Right kidney (tissue), 1 donor: ENCODE measurements around the gene EGLN1.
A peak's percentile ranks its signal among the peaks of the same experiment; 100 is the strongest.

Experiments used
- DNase-seq: peaks from one replicate; pipeline ENCODE4 v3.0.0-alpha.2; 2016

EGLN1 gene

DNA sequence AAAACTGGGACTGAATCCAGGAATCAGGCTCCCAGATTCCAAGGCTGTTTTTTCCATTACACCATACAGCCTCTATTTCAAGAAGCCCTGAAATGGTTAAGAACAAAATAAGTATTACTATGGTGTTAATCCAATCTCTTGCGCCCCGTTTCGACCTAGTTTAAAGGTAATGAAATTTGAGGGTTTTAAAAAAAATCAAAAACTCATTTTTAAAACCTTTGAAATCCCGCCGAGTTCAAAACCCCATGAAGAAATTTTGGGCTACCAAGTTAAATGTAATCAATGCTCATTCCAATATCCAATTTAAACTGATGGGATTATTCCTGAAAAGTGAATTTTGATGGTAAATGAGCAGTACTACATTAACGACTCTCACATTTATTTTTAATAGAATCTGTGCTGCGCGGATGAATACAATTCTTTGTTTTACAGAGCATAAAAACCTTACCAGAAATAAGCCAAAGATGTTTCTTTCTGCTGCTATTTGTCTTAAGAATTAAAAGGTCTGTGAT is 767 bp upstream of the EGLN1 start:
- no peak for DNase-seq

DNA sequence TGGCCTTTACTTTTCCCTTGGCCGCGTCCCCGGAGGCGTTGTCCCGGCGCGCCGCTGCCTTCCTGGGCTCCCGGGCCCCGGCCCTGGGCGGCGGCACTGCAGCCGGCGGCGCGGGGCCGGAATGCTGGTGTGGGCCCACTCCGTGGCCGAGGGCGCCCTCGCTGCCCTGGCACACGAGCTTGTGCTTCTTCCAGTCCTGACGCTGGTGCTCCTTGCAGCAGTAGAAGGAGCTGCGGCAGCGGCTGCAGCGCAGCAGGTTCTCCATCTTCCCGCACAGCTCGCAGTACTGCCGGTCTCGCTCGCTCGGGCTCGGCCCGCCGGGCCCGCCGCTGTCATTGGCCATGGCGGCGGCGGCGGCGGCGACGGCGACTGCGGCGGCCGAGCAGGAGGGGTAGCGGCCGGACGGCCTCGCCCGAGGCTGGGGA is 529 bp downstream of the EGLN1 start:
- no peak for DNase-seq

DNA sequence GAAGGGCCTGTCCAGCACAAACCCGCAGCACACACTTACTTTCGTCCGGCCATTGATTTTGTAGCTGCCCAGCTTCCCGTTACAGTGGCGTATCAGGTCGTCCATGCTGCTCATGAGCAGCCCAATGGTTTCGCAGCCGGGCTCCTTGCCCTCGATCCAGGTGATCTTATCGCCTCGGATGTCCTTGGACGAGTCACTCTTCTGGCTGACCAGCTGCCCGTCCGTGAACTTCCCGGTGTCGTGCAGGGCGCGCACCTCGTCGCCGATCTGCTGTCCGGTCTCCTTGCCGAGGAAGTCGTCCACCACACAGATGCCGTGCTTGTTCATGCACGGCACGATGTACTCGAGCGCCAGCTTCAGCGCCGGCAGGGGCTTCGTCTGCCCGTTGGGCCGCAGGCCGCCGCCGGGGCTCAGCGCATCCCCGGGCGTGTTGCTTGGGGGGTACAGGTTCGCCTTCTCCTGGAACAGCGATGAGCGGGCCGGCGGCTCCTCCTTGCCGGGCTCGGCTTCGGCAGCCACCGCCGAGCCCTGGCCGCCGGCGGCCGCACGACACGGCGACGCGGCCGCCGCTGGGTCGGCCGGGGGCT is 1.0 kb downstream of the EGLN1 start:
- peak; percentile 85 for DNase-seq

DNA sequence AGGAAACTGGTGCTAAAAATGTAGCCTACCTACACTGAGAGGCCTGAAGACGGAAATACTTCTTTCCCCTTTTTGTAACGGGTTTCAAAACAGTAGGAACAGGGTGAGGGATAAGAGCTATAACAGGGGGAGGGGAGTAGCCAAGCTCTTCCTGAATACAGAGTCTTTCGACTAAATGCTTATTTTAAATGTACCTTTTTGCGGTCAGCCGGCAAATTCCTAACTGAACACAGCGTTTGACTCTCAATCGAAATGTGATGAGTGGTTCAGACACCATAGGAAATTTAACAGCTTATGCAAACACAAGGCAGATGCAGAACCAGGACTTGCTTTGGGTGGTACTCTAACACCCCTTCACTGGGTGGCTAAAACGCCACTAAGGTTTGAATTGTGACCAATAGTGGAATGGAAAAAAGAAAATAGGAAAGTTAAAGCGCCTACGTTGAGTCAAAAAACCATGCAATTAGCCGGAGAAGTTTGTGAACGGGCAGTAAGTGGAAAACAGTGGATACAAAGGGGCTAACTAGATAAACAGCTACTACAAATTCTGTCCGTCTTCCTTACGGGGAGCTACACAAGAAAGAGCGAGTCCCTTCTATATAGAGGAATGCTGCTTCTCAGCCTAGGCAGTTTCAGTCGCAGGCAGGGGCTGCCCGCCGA is 1.7 kb downstream of the EGLN1 start:
- DNase-seq, result no peak

DNA sequence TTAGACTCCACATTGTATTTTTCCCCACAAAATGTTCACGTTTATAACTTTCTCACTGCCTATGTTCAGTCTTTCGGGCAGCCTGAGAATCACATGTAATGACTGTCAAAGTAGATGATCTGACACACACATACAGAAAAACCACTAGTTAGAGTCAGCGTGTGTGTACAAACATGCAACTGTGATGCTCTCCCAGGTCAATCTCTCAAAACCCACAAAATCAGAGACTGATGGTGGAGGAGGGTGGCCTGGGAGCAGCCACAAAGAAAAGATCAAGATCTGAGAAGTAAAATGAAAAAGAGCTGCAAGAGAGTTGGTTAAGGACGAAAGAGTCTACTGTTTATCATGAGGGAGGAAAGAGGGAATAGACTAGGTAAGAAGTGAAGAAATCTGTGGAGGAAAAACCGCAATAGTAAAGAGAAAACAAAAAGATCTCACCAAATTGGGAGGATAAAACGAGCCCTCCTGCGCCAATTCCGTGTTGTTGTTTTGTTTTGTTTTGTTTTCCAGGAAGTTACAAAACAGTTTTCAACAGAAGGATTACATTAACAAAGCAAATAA is 2.3 kb downstream of the EGLN1 start:
- DNase-seq, result no peak

DNA sequence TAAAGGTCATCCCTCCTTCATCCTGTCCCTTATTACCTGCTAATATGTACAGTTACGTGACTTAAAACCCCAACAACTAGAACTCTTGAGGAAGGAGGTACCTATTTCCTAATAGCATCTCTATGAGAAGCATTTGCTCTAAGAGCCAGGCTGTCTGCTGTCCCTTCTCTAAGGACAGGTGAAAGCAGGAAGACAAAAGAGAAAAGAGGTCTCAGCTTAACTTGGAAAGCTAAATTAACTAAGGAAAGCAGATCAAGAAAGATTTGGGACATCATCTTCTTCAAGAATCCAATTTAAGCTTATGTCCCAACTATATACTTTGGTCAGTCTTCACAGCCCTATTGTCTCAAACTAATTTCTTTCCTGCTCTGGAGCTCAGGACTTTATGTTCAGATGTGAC is 2.9 kb downstream of the EGLN1 start:
- DNase-seq, result no peak

DNA sequence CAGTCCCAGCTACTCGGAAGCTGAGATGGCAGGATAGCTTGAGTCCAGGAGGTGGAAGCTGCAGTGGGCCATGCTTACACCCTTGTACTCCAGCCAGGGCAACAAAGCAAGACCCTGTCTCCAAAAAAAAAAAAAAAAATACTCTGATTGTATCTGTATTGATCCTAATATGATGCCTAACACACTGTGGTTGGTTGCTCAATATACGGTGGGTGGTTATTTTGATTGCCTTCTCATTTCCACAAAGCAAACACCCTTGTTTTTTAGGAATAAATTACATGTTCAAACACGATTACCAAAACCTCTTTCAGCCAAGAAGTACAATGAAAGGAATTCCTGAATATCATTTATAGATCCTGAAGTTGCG is 3.4 kb downstream of the EGLN1 start:
- DNase-seq, result no peak

DNA sequence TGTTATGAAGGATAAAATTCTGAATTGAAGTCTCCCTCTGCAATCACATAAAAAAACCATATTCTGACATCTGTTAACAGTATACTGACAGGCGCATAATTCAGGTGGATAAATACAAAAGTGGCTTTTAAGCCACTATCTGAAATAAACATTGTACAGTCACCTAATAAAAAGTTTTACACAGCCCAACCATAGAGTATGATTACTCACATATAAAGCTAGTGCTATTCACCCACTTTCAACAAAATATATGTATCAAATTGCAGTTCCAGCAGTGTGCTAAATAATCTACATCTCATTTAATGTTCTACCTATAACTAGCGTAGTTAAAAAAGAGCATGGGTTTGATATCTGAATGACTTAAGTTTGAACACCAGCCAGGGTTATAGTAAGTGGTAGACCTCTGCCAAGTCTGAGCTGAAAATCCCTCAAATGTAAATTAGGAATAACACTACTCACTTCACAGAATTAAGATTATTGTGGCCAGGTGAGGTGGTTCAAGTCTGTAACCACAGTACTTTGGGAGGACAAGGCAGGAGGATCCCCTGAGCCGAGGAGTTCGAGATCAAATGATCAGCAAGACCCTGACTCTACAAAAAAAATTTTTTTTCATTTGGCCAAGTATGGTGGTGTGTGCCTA is 3.9 kb downstream of the EGLN1 start:
- DNase-seq, result no peak

DNA sequence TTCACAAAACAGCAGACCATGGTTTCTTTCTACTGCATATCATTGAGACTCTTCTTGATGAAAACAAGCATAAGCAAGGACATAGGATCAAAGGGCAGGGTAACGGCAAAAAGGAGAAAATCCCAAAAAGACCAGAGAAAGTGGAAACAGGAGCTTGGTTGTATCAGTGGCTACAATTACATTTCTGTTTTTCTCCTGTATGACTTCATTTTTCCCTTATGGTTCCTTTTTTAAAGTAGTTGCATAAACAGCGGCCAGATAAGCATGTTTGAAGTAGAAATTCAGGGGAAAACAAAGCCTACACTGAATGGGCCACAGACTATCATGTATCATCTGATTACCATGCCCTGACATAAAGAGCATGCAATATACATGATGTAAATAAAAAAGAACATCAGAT is 4.6 kb downstream of the EGLN1 start:
- no peak for DNase-seq

DNA sequence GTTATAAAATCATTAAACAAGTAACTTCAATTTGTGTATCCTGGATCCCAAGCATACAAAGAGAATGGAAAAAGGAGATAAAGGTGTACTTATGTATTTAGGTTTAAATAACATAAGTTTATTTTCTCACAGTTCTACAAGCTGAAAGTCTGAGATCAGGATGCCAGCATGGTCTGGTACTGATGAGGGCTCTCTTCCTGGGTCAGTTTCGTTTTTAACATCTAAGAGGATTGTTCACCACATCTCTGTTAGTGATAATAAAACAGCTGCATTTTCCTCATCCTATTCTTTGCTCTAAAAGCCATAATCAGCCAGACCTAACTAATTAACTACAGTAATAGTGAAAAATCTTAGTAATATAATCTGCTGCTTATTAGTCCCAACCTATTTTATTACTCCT is 5.2 kb downstream of the EGLN1 start:
- no peak for DNase-seq

DNA sequence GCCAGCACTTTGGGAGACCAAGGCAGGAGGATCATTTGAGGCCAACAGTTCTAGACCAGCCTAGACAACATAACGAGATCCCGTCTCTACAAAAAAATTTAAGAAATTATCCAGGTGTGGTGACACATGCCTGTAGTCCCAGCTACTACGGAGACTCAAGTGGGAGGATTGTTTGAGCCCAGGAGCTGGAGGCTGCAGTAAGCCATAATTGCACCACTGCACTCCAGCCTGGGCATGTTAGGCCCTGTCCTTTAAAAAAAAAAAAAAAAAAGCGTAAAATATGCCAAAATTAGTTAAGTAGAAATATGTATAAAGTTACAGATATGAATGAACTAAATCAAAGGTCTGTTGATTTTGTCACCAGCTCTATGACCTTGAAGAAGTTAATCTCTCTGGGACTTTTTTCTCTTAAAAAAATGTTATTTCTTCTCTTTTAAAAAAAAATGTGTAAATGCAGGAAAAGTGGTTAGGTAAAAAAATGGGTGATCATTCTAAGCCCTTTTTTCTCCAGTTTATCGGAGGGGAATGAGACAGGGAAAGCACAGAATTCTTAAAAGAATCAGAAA is 7.0 kb downstream of the EGLN1 start:
- DNase-seq, result no peak

DNA sequence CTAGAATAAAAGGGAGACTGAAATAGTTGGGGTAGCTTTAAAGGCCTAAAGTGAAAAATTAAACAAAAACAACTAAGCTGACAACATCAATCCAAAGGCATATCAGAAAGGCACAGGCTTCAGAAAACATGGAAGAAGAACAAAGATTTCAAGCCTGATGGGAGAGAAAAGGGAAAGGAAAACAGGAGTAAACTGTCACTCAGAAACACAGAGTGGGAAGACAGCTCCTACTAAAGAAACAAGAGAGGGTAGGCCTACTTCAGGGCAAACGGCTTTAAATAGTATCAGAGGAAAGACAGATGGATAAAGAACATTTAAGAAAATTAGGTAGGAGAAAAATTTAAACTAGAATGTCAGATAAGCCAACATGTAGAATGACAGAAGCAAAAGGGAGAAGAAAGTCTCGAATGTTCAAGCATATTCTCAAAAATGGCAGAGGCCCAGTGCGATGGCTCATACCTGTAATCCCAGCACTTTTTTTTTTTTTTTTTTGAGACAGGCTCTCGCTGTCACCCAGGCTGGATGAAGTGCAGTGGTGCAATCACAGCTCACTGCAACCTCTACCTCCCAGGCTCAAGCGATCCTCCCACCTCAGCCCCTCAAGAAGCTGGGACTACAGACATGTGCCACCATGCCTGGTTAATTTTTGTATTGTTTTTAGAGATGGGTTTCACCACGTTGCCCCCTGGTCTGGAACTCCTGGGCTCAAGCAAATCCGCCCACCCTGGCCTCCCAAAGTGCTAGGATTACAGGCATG is 7.6 kb downstream of the EGLN1 start:
- no peak for DNase-seq

DNA sequence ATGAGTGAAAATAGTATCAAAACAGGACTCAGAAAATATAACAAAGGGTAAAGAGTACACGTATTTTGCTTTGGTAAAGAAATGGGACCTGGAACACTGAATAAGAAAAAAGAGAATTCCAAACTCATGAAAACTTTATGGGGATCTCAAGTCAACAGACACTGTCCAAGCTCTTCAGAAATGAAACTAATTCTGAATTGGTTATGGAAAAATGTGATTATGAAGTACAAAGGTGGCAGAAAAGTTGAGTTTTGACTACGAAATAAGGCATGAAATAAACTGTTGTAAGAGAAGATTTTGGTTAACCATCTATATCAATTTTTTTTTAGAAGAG is 8.4 kb downstream of the EGLN1 start:
- no peak for DNase-seq

DNA sequence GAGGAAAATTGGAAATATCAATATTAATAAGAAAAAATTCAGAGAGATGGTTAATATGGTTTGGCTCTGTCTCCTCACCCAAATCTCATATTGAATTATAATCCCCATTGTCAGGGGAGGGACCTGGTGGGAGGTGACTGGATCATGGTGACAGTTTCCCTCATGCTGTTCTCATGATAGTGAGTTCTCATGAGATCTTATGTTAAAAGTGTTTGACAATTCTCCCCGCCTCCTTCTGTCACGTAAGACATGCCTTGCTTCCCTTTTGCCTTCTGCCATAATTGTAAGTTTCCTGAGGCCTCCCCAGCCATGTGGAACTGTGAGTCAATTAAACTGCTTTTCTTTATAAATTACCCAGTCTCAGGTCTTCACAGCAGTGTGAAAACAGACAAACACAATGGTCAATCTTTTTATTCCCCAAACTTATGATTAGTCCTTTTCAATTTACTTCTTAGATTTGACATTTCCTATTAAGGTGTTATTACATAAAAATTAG is 11.0 kb downstream of the EGLN1 start:
- no peak for DNase-seq

DNA sequence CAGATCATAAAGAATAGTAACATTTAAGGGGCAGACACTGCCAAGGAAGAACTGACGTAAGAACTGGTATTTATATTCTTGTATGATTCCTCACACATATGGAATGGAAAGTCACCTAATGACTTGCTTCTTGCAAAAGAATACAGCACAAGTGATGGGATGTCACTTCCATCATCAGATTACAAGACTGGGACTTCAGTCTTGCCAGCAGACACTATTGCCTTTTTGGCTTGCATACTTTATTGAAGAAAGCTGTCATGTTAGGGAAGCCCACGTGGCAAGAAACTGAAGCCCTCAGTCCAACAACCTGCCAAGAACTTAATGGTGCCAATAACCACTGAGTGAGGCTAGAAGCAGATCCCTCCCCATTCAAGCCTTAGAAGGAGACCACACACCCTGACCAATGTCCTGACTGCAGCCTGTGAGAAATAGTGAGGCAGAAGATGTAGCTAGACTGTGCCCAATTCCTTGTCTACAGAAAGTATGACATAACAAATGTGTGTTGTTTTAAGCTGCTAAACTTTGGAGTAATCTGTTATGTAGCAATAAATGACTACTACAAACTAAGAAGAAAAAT is 12.0 kb downstream of the EGLN1 start:
- DNase-seq, result no peak

DNA sequence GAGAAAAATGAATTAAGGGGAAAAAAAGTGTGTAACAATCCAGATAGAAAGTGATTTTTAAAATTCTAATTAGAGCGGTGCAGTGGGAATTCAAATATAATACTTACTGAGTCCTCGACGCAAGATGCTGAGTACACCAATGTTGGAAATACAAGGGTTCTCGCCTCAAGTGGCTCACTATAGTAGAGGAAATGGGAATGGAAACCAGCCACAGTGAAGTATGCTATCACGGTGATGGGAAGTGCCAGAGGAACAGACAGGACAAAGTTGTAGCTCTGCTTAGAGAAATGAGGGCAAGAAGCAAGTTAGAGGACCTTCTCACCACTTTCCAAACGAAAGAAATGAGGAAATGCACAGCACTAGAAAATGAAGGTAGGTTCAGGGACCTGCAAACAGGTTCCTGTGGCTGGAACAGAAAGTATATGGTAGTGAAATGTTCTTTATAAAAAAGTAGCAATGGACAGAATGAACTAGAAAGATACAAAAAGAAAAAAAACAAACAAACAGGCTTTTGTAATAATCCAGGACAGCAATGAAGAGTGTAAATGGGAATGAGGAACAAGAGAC is 13.5 kb downstream of the EGLN1 start:
- no peak for DNase-seq

DNA sequence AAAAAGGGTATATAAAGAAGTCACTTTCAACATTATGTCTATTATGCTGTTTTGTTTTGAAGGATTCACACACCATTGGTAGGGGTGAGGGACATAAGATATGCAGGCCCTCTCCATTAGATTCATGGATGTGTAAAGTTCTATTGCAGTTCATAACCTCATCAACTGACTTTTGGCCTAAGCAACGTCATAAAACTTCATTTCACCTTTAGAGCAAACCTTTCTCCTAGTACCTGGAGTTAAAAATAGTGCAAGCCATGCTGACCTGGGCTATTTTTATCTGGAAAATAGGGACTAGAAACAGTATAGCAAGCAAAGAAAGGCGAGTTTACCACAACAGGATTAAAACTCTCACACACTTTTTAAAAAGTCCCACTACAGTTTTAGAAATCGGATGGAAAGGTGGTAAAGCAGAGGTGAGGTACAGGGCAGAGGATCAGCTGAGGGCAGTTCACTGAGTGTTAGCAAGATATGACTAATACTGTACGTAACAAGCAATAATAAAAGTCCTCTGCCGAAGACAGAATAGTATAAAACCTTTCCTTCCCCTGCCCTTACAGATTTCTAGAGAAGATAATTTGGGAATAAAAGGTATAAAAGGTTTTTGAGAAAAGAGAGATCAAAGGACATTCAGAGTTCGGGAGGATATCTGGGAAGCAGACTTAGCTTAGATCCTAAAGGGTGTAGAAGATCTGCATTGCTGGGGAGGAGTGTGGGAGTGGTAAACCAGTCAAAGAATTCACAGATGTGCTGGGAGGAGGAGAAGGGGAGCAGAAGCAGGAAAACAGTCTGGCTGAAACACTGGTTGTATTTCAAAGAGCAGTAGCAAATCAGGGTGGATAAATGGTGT is 14.3 kb downstream of the EGLN1 start:
- no peak for DNase-seq

DNA sequence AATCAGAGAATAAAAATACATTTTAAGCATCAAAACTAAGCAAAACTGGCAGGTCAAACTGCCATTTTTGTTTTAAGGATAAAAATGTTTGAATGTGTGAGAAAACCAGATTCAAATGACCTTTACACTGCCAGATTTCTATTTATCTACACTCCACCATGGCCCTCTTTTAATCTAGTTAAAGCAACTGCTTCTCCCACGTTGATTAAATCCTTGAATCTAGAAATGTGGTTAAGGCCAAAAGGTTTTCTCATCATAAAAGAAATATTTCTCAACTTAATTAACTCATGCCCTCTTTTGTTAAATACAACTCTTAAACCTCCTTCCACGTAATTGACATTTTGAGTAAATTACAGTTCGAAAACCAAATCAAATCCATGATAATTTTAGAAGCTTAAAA is 15.0 kb downstream of the EGLN1 start:
- no peak for DNase-seq

DNA sequence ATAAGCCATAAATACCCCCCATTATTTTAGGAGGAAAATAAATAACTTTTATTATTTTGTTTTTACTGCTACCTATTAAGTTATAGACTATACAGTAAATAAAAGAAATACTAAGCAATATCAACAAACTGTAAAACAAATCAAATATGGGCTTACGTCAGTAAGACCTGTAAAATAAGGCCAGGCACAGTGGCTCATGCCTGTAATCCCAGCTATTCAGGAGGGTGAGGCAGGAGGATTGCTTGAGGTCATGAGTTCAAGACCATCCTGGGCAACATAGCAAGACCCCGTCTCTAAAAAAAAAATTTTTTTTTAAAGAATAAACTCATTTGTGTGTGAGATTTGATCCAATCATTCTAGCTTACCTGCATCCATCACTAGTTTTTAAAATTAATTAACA is 17.8 kb downstream of the EGLN1 start:
- no peak for DNase-seq

DNA sequence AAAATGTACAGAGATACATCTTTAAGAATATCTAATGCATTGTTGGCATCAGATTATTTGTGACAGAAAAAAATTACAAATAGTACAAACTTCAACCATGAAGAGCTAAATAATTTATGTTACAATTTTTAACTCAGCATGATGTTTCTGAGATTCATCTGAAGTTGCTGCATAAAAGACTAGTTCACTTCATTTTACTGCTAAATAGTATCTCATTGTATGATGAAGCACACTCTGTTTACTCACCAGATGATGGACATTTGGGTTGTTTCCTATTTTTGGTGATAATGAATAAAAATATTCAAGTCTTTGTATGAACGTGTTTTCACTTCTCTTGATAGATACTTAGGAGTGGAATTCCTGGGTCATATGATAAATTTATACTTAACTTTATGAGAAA is 20.6 kb downstream of the EGLN1 start:
- DNase-seq, result no peak
